NCI-H2196 treated with DMSO at 0.1 percent for 48 hours (cell line): Measurements from ENCODE around the gene APBB1IP.
"Not testable (repeated sequence)": the region's sequence is repeated elsewhere in the genome, so short reads cannot be mapped to it uniquely, and the experiment has no call there.

Experiments used
- DNase-seq: peaks from one replicate; lab custom pipeline; 2025; ENCODE audit not compliant: unreplicated experiment; lab: John Stamatoyannopoulos, UW

Gene APBB1IP

GRCh38 chr10:26504429-26504828 lies 66.3 kb downstream of the APBB1IP start:
- not testable (repeated sequence) for DNase-seq

- DNase-seq, result no peak
Observed at GRCh38 chr10:26505491-26505890, 67.3 kb downstream of the APBB1IP start.

- no peak for DNase-seq
Observed at GRCh38 chr10:26506736-26507135, 68.6 kb downstream of the APBB1IP start.

GRCh38 chr10:26507441-26507840 lies 69.3 kb downstream of the APBB1IP start:
- DNase-seq, result no peak

- no peak for DNase-seq
Observed at GRCh38 chr10:26508016-26508415, 69.9 kb downstream of the APBB1IP start.

GRCh38 chr10:26509307-26509706 lies 71.2 kb downstream of the APBB1IP start:
- no peak for DNase-seq

GRCh38 chr10:26513101-26513500 lies 75.0 kb downstream of the APBB1IP start:
- DNase-seq, result no peak

GRCh38 chr10:26516540-26517101 lies 78.5 kb downstream of the APBB1IP start:
- no peak for DNase-seq

GRCh38 chr10:26517141-26517867 lies 79.2 kb downstream of the APBB1IP start:
- DNase-seq, result no peak

- no peak for DNase-seq
Observed at GRCh38 chr10:26519803-26520202, 81.7 kb downstream of the APBB1IP start.

- no peak for DNase-seq
Observed at GRCh38 chr10:26520575-26520974, 82.4 kb downstream of the APBB1IP start.

GRCh38 chr10:26524161-26524896 lies 86.2 kb downstream of the APBB1IP start:
- DNase-seq, result no peak

- no peak for DNase-seq
Observed at GRCh38 chr10:26525586-26525985, 87.4 kb downstream of the APBB1IP start.

- no peak for DNase-seq
Observed at GRCh38 chr10:26527018-26527417, 88.9 kb downstream of the APBB1IP start.

GRCh38 chr10:26528048-26528447 lies 89.9 kb downstream of the APBB1IP start:
- no peak for DNase-seq

GRCh38 chr10:26528715-26529393 lies 90.7 kb downstream of the APBB1IP start:
- DNase-seq, result no peak

- no peak for DNase-seq
Observed at GRCh38 chr10:26534384-26534783, 96.2 kb downstream of the APBB1IP start.

GRCh38 chr10:26540601-26541000 lies 102.5 kb downstream of the APBB1IP start:
- no peak for DNase-seq

GRCh38 chr10:26543567-26544306 lies 105.6 kb downstream of the APBB1IP start:
- no peak for DNase-seq

- no peak for DNase-seq
Observed at GRCh38 chr10:26544932-26545331, 106.8 kb downstream of the APBB1IP start.
